Measurements from ENCODE around the gene ARHGEF28. TPM values are rescaled to one million over a fixed set of nuclear protein-coding genes. Genes with fewer than 3 reads are reported as not detected.

ARHGEF28 gene
- total RNA-seq, 1 experiment from 2014 or later = 6.1 TPM

DNA sequence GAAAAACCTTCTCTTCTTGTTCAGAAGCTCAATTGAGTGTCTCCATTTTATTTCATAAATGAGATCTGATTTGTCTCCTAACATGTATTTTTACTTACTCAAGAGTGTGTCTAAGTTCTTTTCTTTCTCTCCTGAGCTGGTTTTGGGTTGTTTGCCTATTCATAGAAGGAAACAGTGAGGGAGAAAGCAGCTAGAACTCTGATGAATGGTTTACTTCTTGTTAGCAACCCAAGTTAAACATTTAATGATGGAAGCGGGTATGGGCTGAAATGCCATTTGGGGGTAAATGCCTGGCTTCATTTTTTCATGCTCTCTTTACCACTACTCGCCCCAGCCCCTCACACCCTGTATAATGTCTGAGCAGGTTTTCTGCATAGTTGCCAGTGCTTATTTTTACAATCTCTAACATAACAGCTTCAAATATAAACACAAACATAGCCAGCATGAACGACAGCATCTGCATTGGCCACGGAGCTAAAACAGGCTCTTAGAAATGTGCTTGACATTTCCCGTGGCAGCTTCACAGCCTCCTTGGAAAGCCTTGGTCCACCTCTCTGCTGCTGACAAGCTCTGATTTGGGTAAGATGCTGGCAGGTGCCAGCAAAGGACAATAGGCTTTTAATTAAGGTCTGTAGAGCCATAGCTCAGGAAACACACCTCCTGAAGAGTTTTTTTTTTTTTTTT, 321.1 kb downstream of the ARHGEF28 start:
- CTCF ChIA-PET = no interaction called here
- Histone ChIP-seq H3K9me2 (ENCODE audit: insufficient read depth) (no peaks in the 10 kb centered on the region), H3K36me3 (ENCODE audit: control insufficient read depth in 1 of 2, insufficient read depth in 2 of 2, low read length in 2 of 2) (no peaks in the 10 kb centered on the region), H3K4me1 (ENCODE audit: control insufficient read depth in 1 of 2, insufficient read depth in 2 of 2, low read length in 2 of 2) (peaks cover 0 to 9% of the 10 kb centered on the region in 2 experiments; a peak in 2 of 4 replicates), H3K4me3 (replicated peaks in 1 of 2; ENCODE audit: low read depth in 1 of 2, low read length in 2 of 2) (no peak overlapping the region), H3K9me3 (ENCODE audit: control insufficient read depth in 1 of 2, insufficient read depth in 1 of 2, low read depth in 1 of 2, low read length in 2 of 2) (peaks cover 0 to 6% of the 10 kb centered on the region in 2 experiments; a peak in 1 of 4 replicates), H4K20me1 (ENCODE audit: insufficient read depth) (no peaks in the 10 kb centered on the region), H3K4me2 (ENCODE audit: low read length) (no peak overlapping the region), H3K79me2 (ENCODE audit: insufficient read depth, low read length) (no peaks in the 10 kb centered on the region), H3K9ac (ENCODE audit: low read length) (no peak overlapping the region), H3K27me3 (ENCODE audit: insufficient read depth, low read length) (no peaks in the 10 kb centered on the region), H3K27ac (ENCODE audit: low read depth, low read length) (no peak overlapping the region), H2AFZ (ENCODE audit: low read depth, low read length, poor library complexity, severe bottlenecking) (no peak overlapping the region)
- RAD21 ChIA-PET (ENCODE audit: low non-redundant PET in 1 of 2, low total read pairs in 2 of 2, uncharacterized antibody in 2 of 2, unreplicated experiment in 2 of 2) = interaction anchor here in 1 of 2 experiments (0.6 kb wide), 1 partner anchor 702 kb away, joined by 4 read pairs; no protein-coding TSS in a partner anchor
- intact Hi-C loops (cut with micrococcal nuclease) = no loop called here
- POLR2A ChIA-PET = no interaction called here
- BruUV-seq (replicated peaks) = no TSS peak
- TF ChIP-seq ELF1 (IDR thresholded peaks at IDR 0.05; ENCODE audit: borderline replicate concordance, low read depth) (no peak), EZH2 (IDR thresholded peaks at IDR 0.05) (no peak), FOSL1 (IDR thresholded peaks at IDR 0.05; ENCODE audit: low read depth) (no peak), JUND (IDR thresholded peaks at IDR 0.05) (no peak), SIN3A (IDR thresholded peaks at IDR 0.05; ENCODE audit: low read depth) (no peak), RAD21 (IDR thresholded peaks at IDR 0.05; ENCODE audit: low read depth) (no peak)
- TF ChIP-seq, protein P1, sequence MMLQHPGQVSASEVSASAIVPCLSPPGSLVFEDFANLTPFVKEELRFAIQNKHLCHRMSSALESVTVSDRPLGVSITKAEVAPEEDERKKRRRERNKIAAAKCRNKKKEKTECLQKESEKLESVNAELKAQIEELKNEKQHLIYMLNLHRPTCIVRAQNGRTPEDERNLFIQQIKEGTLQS (IDR thresholded peaks at IDR 0.05) = no peak
- TF ChIP-seq, protein P2, sequence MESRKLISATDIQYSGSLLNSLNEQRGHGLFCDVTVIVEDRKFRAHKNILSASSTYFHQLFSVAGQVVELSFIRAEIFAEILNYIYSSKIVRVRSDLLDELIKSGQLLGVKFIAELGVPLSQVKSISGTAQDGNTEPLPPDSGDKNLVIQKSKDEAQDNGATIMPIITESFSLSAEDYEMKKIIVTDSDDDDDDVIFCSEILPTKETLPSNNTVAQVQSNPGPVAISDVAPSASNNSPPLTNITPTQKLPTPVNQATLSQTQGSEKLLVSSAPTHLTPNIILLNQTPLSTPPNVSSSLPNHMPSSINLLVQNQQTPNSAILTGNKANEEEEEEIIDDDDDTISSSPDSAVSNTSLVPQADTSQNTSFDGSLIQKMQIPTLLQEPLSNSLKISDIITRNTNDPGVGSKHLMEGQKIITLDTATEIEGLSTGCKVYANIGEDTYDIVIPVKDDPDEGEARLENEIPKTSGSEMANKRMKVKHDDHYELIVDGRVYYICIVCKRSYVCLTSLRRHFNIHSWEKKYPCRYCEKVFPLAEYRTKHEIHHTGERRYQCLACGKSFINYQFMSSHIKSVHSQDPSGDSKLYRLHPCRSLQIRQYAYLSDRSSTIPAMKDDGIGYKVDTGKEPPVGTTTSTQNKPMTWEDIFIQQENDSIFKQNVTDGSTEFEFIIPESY (IDR thresholded peaks at IDR 0.05; ENCODE audit: extremely low read depth, insufficient replicate concordance, low read length) = no peak
- TF ChIP-seq, protein P3, sequence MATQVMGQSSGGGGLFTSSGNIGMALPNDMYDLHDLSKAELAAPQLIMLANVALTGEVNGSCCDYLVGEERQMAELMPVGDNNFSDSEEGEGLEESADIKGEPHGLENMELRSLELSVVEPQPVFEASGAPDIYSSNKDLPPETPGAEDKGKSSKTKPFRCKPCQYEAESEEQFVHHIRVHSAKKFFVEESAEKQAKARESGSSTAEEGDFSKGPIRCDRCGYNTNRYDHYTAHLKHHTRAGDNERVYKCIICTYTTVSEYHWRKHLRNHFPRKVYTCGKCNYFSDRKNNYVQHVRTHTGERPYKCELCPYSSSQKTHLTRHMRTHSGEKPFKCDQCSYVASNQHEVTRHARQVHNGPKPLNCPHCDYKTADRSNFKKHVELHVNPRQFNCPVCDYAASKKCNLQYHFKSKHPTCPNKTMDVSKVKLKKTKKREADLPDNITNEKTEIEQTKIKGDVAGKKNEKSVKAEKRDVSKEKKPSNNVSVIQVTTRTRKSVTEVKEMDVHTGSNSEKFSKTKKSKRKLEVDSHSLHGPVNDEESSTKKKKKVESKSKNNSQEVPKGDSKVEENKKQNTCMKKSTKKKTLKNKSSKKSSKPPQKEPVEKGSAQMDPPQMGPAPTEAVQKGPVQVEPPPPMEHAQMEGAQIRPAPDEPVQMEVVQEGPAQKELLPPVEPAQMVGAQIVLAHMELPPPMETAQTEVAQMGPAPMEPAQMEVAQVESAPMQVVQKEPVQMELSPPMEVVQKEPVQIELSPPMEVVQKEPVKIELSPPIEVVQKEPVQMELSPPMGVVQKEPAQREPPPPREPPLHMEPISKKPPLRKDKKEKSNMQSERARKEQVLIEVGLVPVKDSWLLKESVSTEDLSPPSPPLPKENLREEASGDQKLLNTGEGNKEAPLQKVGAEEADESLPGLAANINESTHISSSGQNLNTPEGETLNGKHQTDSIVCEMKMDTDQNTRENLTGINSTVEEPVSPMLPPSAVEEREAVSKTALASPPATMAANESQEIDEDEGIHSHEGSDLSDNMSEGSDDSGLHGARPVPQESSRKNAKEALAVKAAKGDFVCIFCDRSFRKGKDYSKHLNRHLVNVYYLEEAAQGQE (IDR thresholded peaks at IDR 0.05; ENCODE audit: low read depth) = no peak
- TF ChIP-seq, protein P4, sequence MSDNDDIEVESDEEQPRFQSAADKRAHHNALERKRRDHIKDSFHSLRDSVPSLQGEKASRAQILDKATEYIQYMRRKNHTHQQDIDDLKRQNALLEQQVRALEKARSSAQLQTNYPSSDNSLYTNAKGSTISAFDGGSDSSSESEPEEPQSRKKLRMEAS (IDR thresholded peaks at IDR 0.05) = no peak
- DNase-seq (ENCODE audit: low read depth, low spot score) = no peak
- ATAC-seq = no peak
